ENCODE data around the gene MUSK.

MUSK gene

DNA sequence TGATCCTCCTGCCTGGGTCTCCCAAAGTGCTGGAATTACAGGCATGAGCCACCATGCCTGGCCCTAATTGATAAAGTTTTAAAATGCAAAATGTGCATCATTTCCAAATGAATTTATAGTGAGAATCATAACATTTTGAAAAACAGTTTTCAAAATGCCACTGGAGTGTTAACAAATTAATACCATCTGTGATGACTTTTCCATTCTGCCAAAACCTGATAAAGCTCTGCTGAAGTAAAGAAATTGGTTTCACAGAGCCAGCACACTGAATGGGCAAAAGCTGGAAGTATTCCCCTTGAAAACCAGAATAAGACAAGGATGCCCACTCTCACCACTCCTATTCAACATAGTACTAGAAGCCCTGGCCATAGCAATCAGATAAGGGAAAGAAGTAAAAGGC lies 89.6 kb downstream of the MUSK start:
- TF ChIP-seq, protein P1, sequence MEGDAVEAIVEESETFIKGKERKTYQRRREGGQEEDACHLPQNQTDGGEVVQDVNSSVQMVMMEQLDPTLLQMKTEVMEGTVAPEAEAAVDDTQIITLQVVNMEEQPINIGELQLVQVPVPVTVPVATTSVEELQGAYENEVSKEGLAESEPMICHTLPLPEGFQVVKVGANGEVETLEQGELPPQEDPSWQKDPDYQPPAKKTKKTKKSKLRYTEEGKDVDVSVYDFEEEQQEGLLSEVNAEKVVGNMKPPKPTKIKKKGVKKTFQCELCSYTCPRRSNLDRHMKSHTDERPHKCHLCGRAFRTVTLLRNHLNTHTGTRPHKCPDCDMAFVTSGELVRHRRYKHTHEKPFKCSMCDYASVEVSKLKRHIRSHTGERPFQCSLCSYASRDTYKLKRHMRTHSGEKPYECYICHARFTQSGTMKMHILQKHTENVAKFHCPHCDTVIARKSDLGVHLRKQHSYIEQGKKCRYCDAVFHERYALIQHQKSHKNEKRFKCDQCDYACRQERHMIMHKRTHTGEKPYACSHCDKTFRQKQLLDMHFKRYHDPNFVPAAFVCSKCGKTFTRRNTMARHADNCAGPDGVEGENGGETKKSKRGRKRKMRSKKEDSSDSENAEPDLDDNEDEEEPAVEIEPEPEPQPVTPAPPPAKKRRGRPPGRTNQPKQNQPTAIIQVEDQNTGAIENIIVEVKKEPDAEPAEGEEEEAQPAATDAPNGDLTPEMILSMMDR (IDR thresholded peaks at IDR 0.05; ENCODE audit: insufficient read depth, low read length, poor library complexity, severe bottlenecking) = no peak
- no peak for TF ChIP-seq EZH2phosphoT487 (conservative IDR thresholded peaks at IDR 0.05; ENCODE audit: low read length)
- Histone ChIP-seq H3K4me2 (ENCODE audit: low read depth, low read length, poor library complexity, severe bottlenecking) (no peak overlapping the region), H3K4me3 (ENCODE audit: insufficient read depth, low read length, poor library complexity, severe bottlenecking) (no peak overlapping the region), H3K36me3 (ENCODE audit: low read length) (no peaks in the 10 kb centered on the region), H3K27ac (ENCODE audit: low read depth, low read length) (no peak overlapping the region), H3K9me3 (ENCODE audit: insufficient read depth, low read length) (no peaks in the 10 kb centered on the region), H2AFZ (ENCODE audit: low read depth, low read length, severe bottlenecking) (no peak overlapping the region), H3K9me2 (replicated peaks; ENCODE audit: insufficient read depth, low read length) (no peaks in the 10 kb centered on the region), H3K9ac (ENCODE audit: low read length) (no peak overlapping the region), H3K27me3 (ENCODE audit: low read length) (no peaks in the 10 kb centered on the region), H3K79me2 (ENCODE audit: insufficient read depth, low read length) (no peaks in the 10 kb centered on the region), H3F3A (ENCODE audit: insufficient read depth) (no peaks in the 10 kb centered on the region), H4K20me1 (ENCODE audit: low read depth, low read length) (no peaks in the 10 kb centered on the region)

DNA sequence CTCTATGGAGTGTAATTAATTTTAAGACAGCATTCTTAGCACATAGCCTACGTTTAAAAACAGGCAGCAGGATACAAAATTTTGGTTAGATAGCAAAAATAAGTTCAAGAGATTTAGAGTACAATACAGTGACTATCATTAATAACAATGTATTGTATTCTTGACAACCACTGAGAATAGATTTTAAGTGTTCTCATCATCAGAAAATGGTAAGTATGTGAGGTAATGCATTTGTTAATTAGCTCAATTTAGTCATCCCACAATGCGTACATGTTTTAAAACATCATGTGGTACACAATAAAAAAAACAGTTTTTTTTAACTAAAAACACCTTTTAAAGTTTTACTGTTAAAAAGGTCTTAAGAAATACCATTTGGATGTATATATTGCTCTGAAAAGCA lies 94.2 kb downstream of the MUSK start:
- TF ChIP-seq, protein P1 (IDR thresholded peaks at IDR 0.05; ENCODE audit: insufficient read depth, low read length, poor library complexity, severe bottlenecking) = no peak
- TF ChIP-seq EZH2phosphoT487 (conservative IDR thresholded peaks at IDR 0.05; ENCODE audit: low read length) = no peak
- H2AFZ ChIP-seq (ENCODE audit: low read depth, low read length, severe bottlenecking) = no peak overlapping the region

DNA sequence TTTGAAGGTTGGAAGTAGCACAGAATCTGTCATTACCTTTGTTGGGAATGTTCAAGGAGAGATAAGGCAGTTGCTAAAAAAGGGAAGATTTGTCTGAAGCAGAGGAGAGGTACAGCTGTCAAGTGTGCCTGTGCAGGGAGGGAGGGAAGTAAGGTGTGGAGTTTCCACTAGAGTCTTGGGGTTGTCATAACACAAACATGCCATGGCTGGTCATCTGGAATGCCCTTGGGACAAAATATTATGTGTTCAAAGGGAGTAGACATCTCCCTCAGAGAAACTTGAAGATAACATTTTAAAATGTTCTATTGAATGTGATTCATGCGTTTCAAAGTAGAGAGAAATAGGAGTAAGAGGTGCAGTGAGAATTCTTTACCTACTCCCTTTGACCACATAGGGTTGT lies 95.0 kb downstream of the MUSK start:
- H3K4me3 ChIP-seq (ENCODE audit: insufficient read depth, low read length, poor library complexity, severe bottlenecking) = no peak overlapping the region
- no peaks in the 10 kb centered on the region for H3K9me3 ChIP-seq (ENCODE audit: insufficient read depth, low read length)
- H3K79me2 ChIP-seq (ENCODE audit: insufficient read depth, low read length) = no peaks in the 10 kb centered on the region
- no peaks in the 10 kb centered on the region for H3K9me2 ChIP-seq (replicated peaks; ENCODE audit: insufficient read depth, low read length)
- no peaks in the 10 kb centered on the region for H3K36me3 ChIP-seq (ENCODE audit: low read length)
- H3F3A ChIP-seq (ENCODE audit: insufficient read depth) = no peaks in the 10 kb centered on the region
- H3K27me3 ChIP-seq (ENCODE audit: low read length) = no peaks in the 10 kb centered on the region
- H3K9ac ChIP-seq (ENCODE audit: low read length) = no peak overlapping the region
- TF ChIP-seq, protein P1 (IDR thresholded peaks at IDR 0.05; ENCODE audit: insufficient read depth, low read length, poor library complexity, severe bottlenecking) = no peak
- no peak for TF ChIP-seq EZH2phosphoT487 (conservative IDR thresholded peaks at IDR 0.05; ENCODE audit: low read length)
- H3K4me2 ChIP-seq (ENCODE audit: low read depth, low read length, poor library complexity, severe bottlenecking) = no peak overlapping the region
- no peaks in the 10 kb centered on the region for H4K20me1 ChIP-seq (ENCODE audit: low read depth, low read length)
- no peak overlapping the region for H3K27ac ChIP-seq (ENCODE audit: low read depth, low read length)
- H2AFZ ChIP-seq (ENCODE audit: low read depth, low read length, severe bottlenecking) = no peak overlapping the region

More for the DNA sequence above, 94.2 kb downstream of the MUSK start:
- no peak overlapping the region for H3K4me2 ChIP-seq (ENCODE audit: low read depth, low read length, poor library complexity, severe bottlenecking)
- no peak overlapping the region for H3K27ac ChIP-seq (ENCODE audit: low read depth, low read length)
- H3K9ac ChIP-seq (ENCODE audit: low read length) = no peak overlapping the region
- H3K9me2 ChIP-seq (replicated peaks; ENCODE audit: insufficient read depth, low read length) = no peaks in the 10 kb centered on the region
- no peaks in the 10 kb centered on the region for H3K9me3 ChIP-seq (ENCODE audit: insufficient read depth, low read length)
- no peaks in the 10 kb centered on the region for H4K20me1 ChIP-seq (ENCODE audit: low read depth, low read length)
- no peaks in the 10 kb centered on the region for H3K36me3 ChIP-seq (ENCODE audit: low read length)
- H3F3A ChIP-seq (ENCODE audit: insufficient read depth) = no peaks in the 10 kb centered on the region
- no peaks in the 10 kb centered on the region for H3K27me3 ChIP-seq (ENCODE audit: low read length)
- no peaks in the 10 kb centered on the region for H3K79me2 ChIP-seq (ENCODE audit: insufficient read depth, low read length)
- H3K4me3 ChIP-seq (ENCODE audit: insufficient read depth, low read length, poor library complexity, severe bottlenecking) = no peak overlapping the region

Data from SU-DHL-6 (cell line).